Measurements from ENCODE around the gene MANEAL.

MANEAL gene

DNA sequence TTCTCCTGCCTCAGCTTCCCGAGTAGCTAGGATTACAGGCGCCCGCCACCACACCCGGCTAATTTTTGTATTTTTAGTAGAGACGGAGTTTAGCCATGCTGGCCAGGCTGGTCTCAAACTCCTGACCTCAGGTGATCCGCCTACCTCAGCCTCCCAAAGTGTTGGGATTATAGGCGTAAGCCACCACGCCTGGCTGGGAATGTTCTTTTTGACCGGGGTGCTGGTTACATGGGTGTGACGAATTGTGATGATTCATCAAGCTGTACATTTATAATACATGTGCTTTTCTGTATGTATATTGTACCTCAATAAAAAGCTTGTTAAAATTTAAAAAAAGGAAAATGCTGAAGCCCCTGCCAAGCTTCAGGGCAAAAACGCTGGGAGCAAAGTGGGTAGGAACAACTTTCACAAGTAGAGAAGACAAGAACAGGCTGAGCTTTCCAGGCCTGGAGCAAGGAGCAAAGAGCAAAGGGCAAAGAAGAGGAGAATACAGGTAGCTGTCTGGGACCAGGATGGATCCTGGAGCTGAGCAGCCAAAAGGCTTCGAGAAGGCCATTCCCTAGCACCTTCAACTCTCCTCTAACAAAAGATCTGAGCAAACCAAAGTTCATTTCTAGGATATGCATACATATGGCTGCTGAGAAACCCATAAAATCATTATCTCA lies 34.9 kb downstream of the MANEAL start:
- DNase-seq, result no peak

DNA sequence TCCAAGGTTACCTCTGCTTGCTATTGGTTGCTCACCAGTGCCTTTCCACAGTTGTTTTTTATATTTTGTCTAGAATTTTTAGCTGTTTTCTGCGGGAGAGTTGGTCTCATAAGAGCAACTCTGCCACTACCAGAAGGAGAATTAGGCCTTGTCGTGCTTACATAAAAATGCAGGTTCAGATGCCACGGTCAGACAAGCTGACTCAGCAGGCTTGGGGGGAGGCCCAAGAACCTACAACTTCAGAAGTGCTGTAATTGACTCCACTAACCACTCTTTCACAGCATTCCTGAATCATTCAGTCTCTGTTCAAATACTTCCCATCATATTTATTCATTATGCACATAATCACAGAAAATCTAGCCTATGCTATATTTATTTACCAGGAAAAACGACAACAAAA lies 37.5 kb downstream of the MANEAL start:
- no peak for DNase-seq

DNA sequence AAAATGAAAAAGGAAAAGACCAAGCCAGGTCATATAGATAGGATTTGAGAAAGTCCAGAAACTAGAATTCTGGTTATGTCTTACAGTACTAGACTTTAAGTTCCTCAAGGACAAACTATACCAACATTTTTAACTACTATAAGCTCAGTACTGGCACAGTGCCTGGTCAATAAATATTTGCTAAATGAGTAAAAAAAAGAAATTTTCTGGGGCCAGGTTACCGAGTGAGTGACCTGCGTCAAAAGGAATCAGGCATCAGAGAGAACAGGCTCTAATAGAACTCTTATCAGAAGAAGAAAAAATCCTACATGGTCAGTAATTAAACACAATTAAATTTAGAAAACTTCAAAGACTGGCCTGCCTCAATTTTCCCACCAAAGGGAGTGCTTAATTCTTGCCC lies 38.2 kb downstream of the MANEAL start:
- DNase-seq, result no peak

DNA sequence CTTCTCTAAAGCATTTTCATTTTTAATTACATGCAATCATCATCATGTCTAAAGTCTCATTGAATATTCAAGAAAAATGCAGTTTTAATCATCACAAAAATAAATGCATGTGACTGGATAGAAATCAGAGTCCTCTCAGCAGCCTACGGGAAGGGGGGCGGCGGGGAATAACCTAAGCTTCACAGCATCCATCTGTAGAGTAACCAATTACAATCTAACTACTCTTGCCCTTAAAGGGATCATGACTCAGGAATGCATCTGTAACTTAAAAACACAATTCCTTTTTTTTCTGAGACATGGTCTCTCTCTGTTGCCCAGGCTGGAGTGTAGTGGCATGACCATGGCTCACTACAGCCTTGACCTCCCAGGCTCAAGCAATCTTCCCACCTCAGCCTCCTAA lies 43.1 kb downstream of the MANEAL start:
- DNase-seq, result no peak

DNA sequence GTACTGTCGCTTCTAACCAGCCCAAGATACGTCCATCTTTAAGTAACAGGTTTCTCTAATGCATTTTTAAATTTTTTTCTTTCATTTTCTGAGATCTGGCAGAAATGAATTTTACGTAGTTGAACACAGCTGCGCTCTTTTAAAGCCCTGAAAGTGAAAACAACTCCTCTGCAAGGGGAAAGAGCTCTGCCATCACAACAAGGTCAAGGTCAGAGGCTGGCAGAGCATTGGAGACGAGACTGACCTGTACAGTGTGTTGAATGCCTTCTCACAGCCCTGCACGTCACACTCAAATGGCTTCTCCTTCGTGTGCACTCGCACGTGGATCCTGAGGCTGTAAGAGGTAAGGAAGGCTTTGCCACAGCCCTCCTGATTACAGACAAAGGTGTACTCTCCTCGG lies 46.0 kb downstream of the MANEAL start:
- DNase-seq, result no peak

DNA sequence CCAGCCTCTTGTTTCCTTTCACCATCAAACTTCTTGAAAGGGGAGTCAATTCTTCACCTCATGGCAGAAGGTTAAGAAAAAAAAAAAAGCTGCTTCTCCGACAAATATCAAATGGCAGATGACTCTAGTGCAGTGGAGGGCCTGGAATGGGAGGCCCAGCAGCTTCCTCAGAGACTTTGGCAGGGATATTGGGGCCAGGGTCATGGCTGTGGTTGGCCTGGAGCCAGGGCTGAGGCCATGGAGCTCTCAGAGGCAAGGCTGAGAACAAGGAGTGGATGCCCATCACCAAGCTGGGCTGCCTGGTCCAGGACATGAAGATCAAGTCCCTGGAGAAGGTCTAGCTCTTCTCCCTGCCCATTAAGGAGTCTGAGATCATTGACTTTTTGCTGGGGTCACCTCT lies 47.1 kb downstream of the MANEAL start:
- no peak for DNase-seq

DNA sequence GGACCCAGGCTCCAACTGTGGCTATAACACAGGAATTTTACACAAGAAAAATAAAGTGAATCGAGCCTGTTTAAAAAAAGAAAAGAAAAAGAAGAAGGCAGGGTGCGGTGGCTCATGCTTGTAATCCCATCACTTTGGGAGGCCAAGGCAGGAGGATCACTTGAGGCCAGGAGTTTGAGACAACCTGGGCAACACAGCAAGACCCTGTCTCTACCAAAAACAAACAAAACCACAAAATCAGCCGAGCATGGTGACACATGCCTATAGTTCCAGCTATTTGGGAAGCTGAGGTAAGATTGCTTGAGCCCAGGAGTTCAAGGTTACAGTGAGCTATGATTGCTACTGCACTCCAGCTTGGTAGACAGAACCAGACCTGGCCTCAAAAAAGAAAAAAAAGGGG lies 48.0 kb downstream of the MANEAL start:
- no peak for DNase-seq

DNA sequence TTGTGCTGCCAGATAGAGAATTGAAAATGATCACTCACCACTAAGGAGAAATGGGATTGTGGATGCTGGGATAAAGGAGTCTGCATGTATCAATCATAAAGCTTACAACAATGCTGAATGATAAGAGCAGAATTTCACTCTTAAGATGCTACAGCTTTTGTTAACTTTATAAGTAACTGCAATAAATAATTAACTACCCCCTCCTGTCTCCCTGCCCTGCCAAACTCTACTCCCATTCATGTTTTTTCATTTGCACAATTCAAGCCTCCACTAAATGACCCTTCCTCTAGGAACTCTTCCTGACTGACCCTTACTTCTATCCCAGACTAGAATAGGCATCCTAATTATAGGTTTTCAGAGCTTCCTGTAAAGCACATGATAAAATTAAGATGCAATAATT lies 50.9 kb downstream of the MANEAL start:
- DNase-seq, result no peak

DNA sequence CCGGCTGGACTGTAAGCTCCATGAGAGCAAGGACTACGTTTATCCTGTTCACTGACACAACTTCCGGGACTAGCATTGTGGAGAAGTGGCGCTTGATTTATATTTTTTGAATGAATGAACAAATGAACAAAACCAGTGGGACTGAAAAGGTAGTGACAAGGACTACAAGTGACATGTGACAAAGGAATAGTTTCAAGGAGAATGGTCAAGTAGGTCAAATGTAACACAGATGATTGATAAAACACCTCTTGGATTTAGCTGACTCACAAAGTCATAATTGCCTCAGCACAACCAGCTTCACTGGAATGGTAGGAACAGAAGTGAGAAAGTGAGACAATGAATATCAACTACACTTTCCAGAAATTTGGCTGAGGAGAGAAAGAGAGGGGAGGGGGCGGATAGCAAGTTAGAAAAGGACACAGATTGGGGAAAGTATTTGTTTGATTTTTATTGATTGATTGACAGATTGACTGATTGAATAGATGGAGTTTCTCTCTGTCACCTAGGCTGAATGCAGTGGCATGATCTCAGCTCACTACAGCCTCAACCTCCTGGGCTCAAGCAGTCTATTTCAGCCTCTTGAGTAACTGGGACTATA lies 51.5 kb downstream of the MANEAL start:
- DNase-seq, result no peak

DNA sequence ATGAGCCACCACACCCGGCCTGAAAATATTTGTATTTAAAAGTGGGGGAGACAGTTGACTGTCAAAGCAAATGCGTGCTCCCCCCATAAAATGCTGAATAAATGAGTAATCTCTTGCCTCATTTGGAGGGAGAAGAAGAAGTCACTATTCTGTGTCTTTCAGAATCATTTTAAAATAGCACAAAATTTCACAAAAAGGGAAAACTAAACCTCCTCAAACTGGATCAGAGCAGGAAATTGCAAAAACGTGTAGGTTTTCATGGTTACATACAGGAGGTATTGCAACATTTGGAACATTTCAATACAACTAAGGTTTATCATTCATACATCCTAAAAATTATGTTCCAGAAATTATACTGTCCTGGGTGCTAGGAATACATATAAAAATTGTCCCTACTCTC lies 52.1 kb downstream of the MANEAL start:
- DNase-seq, result no peak

DNA sequence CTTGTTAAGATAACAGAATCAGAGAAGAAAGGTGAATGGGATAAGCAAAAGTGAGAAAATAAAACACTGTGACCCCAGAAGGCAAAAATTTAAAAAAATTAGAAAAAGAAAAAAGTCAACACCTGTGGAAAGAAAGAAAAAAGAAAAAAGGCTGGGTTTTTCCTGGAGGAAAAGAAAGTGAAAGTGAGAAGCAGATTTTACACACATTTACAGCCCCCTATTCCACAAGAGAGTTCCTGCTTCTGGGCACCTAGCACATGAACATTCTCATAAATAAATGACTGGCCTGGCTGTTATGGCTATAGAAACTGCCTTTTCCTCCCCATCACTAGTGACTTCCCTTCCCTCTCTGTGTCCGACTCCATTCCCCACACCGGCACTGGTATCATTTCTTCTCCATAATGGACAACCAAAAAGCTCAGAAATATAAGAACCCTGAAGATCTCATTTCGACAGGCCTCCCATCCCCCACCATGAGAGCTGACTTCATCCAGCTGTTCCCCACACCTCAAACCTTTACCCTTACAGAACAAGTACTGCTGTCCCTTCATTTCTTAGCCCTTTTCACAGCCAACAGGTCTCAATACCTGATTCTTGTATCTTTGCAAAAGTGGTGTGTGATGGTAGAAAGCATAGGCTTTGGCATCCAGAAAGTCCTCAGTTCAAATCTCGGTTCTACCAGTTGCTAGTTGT lies 53.1 kb downstream of the MANEAL start:
- DNase-seq, result no peak

DNA sequence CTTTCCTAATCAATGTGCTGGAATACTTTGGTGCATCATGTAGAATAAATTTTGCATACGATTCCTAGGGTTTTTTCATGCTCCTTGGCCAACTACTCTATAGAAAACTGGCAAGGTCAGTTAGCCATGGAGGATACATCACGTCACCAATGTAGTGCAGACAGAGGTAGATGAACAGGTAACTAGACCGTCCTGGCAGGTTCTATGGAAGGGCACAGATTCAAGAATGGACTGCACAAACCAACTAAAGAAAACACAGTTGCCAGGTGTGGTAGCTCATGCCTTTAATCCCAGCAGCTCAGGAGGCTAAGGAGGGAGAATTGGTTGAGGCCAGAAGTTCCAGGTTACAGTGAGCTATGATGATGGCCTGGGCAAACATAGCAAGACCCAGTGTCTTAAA lies 55.8 kb downstream of the MANEAL start:
- no peak for DNase-seq

DNA sequence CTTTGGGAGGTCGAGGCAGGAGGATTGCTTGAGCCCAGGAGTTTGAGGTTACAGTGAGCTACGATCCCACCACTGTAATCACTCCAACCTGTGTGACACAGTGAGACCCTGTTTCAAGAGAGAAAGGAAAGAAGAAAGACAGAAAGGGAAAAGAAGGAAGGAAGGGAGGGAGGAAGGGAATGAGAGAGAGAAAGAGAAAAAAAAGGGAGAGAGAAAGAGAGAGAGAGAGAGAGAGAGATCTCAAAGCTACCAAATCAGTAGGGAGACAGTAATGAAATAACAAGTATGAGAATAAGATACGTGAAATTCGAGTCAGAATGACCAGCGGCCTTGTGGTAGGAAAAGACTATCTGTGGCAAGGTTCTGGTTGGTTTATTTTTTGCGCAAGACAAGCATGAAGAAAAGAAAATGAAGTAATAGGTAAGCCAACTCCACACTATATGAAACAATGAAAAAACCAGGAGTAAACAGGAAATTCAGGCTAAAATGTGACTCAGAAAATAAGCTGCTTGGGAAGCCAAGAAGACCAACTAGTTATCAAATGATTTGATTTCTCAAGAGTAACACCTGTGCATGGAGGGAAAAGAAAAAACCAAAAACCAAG lies 56.8 kb downstream of the MANEAL start:
- DNase-seq, result no peak

Data from NCI-H1105 (cell line).